WTC11 (cell line): ENCODE results near the gene LMTK2. TPM values are rescaled to one million over a fixed set of nuclear protein-coding genes. Genes with fewer than 3 reads are reported as not detected.

Experiments
- ATAC-seq: fragments of 200-7000 bp; cut with Tn5 transposase; 2 replicates; pipeline ENCODE4 v1.10.0; 2021; ENCODE audit warnings: mild to moderate bottlenecking, moderate library complexity
- CTCF ChIA-PET: fragments of 300-600 bp; sonication (Branson Sonifier 250); formaldehyde crosslinking; loops from one replicate; lab custom pipeline; 2021; ENCODE audit warnings: antibody characterized with exemption; lab: Charles Lee
- POLR2A ChIA-PET: fragments of 350-600 bp; sonication (Branson Sonifier 250); formaldehyde crosslinking; loops from one replicate; lab custom pipeline; 2021; ENCODE audit warnings: antibody characterized with exemption; lab: Charles Lee
- DNase-seq: peaks from one replicate; pipeline ENCODE4 v3.0.0; 2021; ENCODE audit warnings: low spot score
- H3K27ac Mint-ChIP-seq: 2 replicates; pipeline ENCODE4 v1.8.0; 2021; ENCODE audit warnings: mixed read lengths
- H3K27me3 Mint-ChIP-seq: 2 replicates; pipeline ENCODE4 v1.8.0; 2021; ENCODE audit warnings: low read depth, mild to moderate bottlenecking, moderate library complexity, mixed read lengths
- H3K36me3 Mint-ChIP-seq: 2 replicates; pipeline ENCODE4 v1.8.0; 2021; ENCODE audit warnings: mixed read lengths
- H3K4me1 Mint-ChIP-seq: 2 replicates; pipeline ENCODE4 v1.8.0; 2022; ENCODE audit warnings: mixed read lengths
- H3K4me3 Mint-ChIP-seq: 2 replicates; pipeline ENCODE4 v1.8.0; 2021; ENCODE audit warnings: mild to moderate bottlenecking, moderate library complexity, mixed read lengths
- H3K9me3 Mint-ChIP-seq: 2 replicates; pipeline ENCODE4 v1.8.0; 2021; ENCODE audit warnings: mixed read lengths
- CREM ChIP-seq: sonication (generic); formaldehyde crosslinking; IDR thresholded peaks from 2 replicates; pipeline ENCODE4 v1.8.1; 2022; ENCODE audit warnings: mild to moderate bottlenecking, missing genetic modification reagents, moderate library complexity
- ESRRA ChIP-seq: sonication (generic); formaldehyde crosslinking; IDR thresholded peaks from 2 replicates; pipeline ENCODE4 v1.8.1; 2022; ENCODE audit warnings: mild to moderate bottlenecking, missing genetic modification reagents, borderline replicate concordance
- ETV6 ChIP-seq: sonication (generic); formaldehyde crosslinking; IDR thresholded peaks from 2 replicates; pipeline ENCODE4 v1.8.1; 2022; ENCODE audit warnings: mild to moderate bottlenecking, missing genetic modification reagents
- FOXP1 ChIP-seq: sonication (generic); formaldehyde crosslinking; IDR thresholded peaks from 2 replicates; pipeline ENCODE4 v1.8.0; 2022; ENCODE audit warnings: missing genetic modification reagents, mild to moderate bottlenecking, moderate library complexity, borderline replicate concordance
- GRHL2 ChIP-seq: fragments of 250-450 bp; sonication (Bioruptor Pico); IDR thresholded peaks from 2 replicates; pipeline ENCODE4 v1.8.0; 2022; ENCODE audit warnings: mild to moderate bottlenecking, moderate library complexity; ENCODE audit not compliant: insufficient replicate concordance, severe bottlenecking
- JUN ChIP-seq: sonication (generic); formaldehyde crosslinking; IDR thresholded peaks from 2 replicates; pipeline ENCODE4 v1.8.0; 2023; ENCODE audit warnings: mild to moderate bottlenecking, missing genetic modification reagents
- NFATC4 ChIP-seq: fragments of 250-450 bp; sonication (Bioruptor Pico); IDR thresholded peaks from 2 replicates; pipeline ENCODE4 v1.9.0; 2021; ENCODE audit warnings: mild to moderate bottlenecking
- NR1H2 ChIP-seq: sonication (generic); formaldehyde crosslinking; IDR thresholded peaks from 2 replicates; pipeline ENCODE4 v1.9.0; 2021; ENCODE audit warnings: mild to moderate bottlenecking, moderate library complexity, missing genetic modification reagents
- NR2C2 ChIP-seq: sonication (generic); formaldehyde crosslinking; IDR thresholded peaks from 2 replicates; pipeline ENCODE4 v1.8.0; 2022; ENCODE audit warnings: mild to moderate bottlenecking, missing genetic modification reagents
- SOX15 ChIP-seq: fragments of 250-450 bp; sonication (Bioruptor Pico); IDR thresholded peaks from 2 replicates; pipeline ENCODE4 v1.9.0; 2021; ENCODE audit warnings: mild to moderate bottlenecking
- ZNF138 ChIP-seq: sonication (generic); formaldehyde crosslinking; conservative IDR thresholded peaks from 2 replicates; pipeline ENCODE4 v1.8.1; 2022; ENCODE audit warnings: mild to moderate bottlenecking, moderate library complexity, missing genetic modification reagents
- ZNF263 ChIP-seq: sonication (generic); formaldehyde crosslinking; IDR thresholded peaks from 2 replicates; pipeline ENCODE4 v1.8.1; 2022; ENCODE audit warnings: low read depth, mild to moderate bottlenecking, moderate library complexity, missing genetic modification reagents
- ZNF423 ChIP-seq: fragments of 250-450 bp; sonication (Bioruptor Pico); IDR thresholded peaks from 2 replicates; pipeline ENCODE4 v2.1.2; 2022; ENCODE audit warnings: mild to moderate bottlenecking, moderate library complexity
- total RNA-seq: library from RNA; stranded (reverse); gene quantifications from 3 replicates; pipeline ENCODE4 v1.2.3, GENCODE V29; 2021
- TF ChIP-seq, protein P1 (sequence below): fragments of 250-450 bp; sonication (Bioruptor Pico); IDR thresholded peaks from 2 replicates; pipeline ENCODE4 v1.9.0; 2021; ENCODE audit warnings: moderate library complexity, mild to moderate bottlenecking, inconsistent platforms, borderline replicate concordance
- TF ChIP-seq, protein P2 (sequence below): sonication (generic); formaldehyde crosslinking; IDR thresholded peaks from 2 replicates; pipeline ENCODE4 v1.8.1; 2022; ENCODE audit warnings: missing genetic modification reagents, borderline replicate concordance
- TF ChIP-seq, protein P3 (sequence below): sonication (generic); formaldehyde crosslinking; IDR thresholded peaks from 2 replicates; pipeline ENCODE4 v1.8.0; 2023; ENCODE audit warnings: mild to moderate bottlenecking, missing genetic modification reagents
- TF ChIP-seq, protein P4 (sequence below): sonication (generic); formaldehyde crosslinking; IDR thresholded peaks from 2 replicates; pipeline ENCODE4 v1.8.0; 2022; ENCODE audit warnings: mild to moderate bottlenecking, missing genetic modification reagents
- TF ChIP-seq, protein P5 (sequence below): sonication (generic); formaldehyde crosslinking; IDR thresholded peaks from 2 replicates; pipeline ENCODE4 v1.8.1; 2023; ENCODE audit warnings: mild to moderate bottlenecking, missing genetic modification reagents, borderline replicate concordance
- TF ChIP-seq, protein P6 (sequence below): sonication (generic); formaldehyde crosslinking; IDR thresholded peaks from 2 replicates; pipeline ENCODE4 v1.8.1; 2023; ENCODE audit warnings: mild to moderate bottlenecking, moderate library complexity, missing genetic modification reagents
- TF ChIP-seq, protein P7 (sequence below): sonication (generic); formaldehyde crosslinking; IDR thresholded peaks from 2 replicates; pipeline ENCODE4 v1.8.0; 2022; ENCODE audit warnings: mild to moderate bottlenecking, missing genetic modification reagents

The LMTK2 gene
- total RNA-seq, 1 experiment from 2014 or later: 24.3 TPM

DNA sequence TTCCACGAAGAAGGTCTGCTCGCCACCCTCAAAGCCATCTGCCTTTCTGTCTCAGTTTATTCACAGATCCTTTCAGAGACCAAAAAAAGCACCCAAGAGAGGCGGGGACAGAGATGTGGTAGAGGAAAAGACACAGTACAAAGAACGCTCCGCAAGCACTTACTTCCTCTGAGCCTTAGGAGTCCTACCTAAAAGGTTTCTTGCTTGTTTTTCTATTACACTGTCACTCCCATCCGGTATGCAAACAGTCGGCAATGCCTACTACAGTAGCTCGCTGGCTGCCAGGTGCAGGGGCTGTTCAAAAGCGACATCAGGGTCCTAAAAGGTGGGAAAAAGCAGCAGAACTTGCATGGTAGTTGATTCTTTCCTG lies 144.6 kb downstream of the LMTK2 start:
- DNase-seq (no peak), ATAC-seq (no peak)
- H3K4me1 Mint-ChIP-seq: peaks cover 23% of the 10 kb centered on the region
- ChIA-PET POLR2A (no interaction called here), CTCF (interaction anchor here (1.0 to 1.4 kb wide), 5 partner anchors 11 to 230 kb away, joined by 3 to 7 read pairs (median 3); partner anchors contain the start of gene BAIAP2L1)
- no peaks in the 10 kb centered on the region for H3K9me3 Mint-ChIP-seq
- no peaks in the 10 kb centered on the region for H3K27me3 Mint-ChIP-seq
- peak overlapping the region; percentile 96 for H3K4me3 Mint-ChIP-seq
- H3K27ac Mint-ChIP-seq: peak overlapping the region; percentile 65
- no peaks in the 10 kb centered on the region; the same call in 1 of the 2 replicates for H3K36me3 Mint-ChIP-seq
- TF ChIP-seq GRHL2 (CRISPR knock-in tag): no peak
- TF ChIP-seq, protein P1, sequence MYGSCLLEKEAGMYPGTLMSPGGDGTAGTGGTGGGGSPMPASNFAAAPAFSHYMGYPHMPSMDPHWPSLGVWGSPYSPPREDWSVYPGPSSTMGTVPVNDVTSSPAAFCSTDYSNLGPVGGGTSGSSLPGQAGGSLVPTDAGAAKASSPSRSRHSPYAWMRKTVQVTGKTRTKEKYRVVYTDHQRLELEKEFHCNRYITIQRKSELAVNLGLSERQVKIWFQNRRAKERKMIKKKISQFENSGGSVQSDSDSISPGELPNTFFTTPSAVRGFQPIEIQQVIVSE (CRISPR knock-in tag): no peak
- TF ChIP-seq, protein P2, sequence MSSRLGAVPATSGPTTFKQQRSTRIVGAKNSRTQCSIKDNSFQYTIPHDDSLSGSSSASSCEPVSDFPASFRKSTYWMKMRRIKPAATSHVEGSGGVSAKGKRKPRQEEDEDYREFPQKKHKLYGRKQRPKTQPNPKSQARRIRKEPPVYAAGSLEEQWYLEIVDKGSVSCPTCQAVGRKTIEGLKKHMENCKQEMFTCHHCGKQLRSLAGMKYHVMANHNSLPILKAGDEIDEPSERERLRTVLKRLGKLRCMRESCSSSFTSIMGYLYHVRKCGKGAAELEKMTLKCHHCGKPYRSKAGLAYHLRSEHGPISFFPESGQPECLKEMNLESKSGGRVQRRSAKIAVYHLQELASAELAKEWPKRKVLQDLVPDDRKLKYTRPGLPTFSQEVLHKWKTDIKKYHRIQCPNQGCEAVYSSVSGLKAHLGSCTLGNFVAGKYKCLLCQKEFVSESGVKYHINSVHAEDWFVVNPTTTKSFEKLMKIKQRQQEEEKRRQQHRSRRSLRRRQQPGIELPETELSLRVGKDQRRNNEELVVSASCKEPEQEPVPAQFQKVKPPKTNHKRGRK (CRISPR knock-in tag): no peak
- TF ChIP-seq, protein P3, sequence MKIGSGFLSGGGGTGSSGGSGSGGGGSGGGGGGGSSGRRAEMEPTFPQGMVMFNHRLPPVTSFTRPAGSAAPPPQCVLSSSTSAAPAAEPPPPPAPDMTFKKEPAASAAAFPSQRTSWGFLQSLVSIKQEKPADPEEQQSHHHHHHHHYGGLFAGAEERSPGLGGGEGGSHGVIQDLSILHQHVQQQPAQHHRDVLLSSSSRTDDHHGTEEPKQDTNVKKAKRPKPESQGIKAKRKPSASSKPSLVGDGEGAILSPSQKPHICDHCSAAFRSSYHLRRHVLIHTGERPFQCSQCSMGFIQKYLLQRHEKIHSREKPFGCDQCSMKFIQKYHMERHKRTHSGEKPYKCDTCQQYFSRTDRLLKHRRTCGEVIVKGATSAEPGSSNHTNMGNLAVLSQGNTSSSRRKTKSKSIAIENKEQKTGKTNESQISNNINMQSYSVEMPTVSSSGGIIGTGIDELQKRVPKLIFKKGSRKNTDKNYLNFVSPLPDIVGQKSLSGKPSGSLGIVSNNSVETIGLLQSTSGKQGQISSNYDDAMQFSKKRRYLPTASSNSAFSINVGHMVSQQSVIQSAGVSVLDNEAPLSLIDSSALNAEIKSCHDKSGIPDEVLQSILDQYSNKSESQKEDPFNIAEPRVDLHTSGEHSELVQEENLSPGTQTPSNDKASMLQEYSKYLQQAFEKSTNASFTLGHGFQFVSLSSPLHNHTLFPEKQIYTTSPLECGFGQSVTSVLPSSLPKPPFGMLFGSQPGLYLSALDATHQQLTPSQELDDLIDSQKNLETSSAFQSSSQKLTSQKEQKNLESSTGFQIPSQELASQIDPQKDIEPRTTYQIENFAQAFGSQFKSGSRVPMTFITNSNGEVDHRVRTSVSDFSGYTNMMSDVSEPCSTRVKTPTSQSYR (CRISPR knock-in tag): no peak
- no peak for TF ChIP-seq ESRRA (CRISPR knock-in tag)
- TF ChIP-seq, protein P4, sequence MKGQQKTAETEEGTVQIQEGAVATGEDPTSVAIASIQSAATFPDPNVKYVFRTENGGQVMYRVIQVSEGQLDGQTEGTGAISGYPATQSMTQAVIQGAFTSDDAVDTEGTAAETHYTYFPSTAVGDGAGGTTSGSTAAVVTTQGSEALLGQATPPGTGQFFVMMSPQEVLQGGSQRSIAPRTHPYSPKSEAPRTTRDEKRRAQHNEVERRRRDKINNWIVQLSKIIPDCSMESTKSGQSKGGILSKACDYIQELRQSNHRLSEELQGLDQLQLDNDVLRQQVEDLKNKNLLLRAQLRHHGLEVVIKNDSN (CRISPR knock-in tag): no peak
- TF ChIP-seq, protein P5, sequence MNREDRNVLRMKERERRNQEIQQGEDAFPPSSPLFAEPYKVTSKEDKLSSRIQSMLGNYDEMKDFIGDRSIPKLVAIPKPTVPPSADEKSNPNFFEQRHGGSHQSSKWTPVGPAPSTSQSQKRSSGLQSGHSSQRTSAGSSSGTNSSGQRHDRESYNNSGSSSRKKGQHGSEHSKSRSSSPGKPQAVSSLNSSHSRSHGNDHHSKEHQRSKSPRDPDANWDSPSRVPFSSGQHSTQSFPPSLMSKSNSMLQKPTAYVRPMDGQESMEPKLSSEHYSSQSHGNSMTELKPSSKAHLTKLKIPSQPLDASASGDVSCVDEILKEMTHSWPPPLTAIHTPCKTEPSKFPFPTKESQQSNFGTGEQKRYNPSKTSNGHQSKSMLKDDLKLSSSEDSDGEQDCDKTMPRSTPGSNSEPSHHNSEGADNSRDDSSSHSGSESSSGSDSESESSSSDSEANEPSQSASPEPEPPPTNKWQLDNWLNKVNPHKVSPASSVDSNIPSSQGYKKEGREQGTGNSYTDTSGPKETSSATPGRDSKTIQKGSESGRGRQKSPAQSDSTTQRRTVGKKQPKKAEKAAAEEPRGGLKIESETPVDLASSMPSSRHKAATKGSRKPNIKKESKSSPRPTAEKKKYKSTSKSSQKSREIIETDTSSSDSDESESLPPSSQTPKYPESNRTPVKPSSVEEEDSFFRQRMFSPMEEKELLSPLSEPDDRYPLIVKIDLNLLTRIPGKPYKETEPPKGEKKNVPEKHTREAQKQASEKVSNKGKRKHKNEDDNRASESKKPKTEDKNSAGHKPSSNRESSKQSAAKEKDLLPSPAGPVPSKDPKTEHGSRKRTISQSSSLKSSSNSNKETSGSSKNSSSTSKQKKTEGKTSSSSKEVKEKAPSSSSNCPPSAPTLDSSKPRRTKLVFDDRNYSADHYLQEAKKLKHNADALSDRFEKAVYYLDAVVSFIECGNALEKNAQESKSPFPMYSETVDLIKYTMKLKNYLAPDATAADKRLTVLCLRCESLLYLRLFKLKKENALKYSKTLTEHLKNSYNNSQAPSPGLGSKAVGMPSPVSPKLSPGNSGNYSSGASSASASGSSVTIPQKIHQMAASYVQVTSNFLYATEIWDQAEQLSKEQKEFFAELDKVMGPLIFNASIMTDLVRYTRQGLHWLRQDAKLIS (CRISPR knock-in tag): no peak
- TF ChIP-seq CREM (CRISPR knock-in tag): no peak
- no peak for TF ChIP-seq ZNF423 (CRISPR knock-in tag)
- no peak for TF ChIP-seq ZNF263
- TF ChIP-seq FOXP1 (CRISPR knock-in tag): no peak
- no peak for TF ChIP-seq SOX15 (CRISPR knock-in tag)
- no peak for TF ChIP-seq NR1H2 (CRISPR knock-in tag)

DNA sequence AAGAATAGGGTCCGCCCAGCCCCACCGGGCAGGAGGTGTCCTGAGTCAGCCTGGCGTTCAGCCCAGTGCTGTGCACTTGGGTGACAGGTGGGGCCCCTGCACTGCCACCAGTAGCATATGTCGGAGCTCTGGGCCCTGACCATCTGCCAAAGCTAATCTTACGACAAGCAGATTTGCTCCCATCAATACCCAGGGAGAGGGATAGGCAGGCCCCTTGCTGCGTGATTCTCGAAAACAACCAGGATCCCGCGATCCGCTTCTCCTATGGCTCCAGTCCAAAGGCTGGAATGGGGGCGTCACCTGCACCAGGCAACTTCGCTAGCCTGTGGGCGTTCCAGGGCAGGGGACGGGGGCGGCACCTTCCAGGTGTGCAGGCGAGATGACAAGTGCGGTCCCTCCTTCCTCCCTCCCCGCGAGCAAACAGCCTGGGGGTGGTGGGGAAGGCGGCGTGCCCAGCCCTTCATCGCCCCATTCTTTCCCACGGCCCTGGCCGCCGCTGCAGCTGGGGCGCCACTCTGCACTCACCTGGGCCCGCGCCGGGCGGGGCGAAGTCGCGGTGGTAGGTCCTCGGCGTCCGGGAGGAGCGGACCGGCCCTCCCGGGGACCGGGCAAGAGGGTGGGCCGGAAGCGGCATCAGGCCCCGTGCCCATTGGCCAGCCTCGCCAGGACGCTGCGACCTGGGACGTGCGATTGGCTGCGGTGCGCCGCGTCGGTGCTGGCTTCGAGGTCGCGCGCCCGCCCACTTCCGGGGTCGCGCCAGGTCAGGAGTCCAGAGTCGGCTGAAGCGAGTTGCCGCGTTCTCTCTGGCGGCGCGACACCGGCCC lies 145.2 kb downstream of the LMTK2 start, which contains the start of gene TECPR1:
Gene TECPR1 (minus strand): TSS at position 632 of the 824 bp plus-strand sequence. CDS start 6,086 bp downstream, outside the sequence.
- Mint-ChIP-seq H3K4me1 (peaks cover 23% of the 10 kb centered on the region), H3K27ac (peak within 1 kb of the TSS; percentile 87)
- ATAC-seq: peak; percentile 96
- no peak for TF ChIP-seq SOX15 (CRISPR knock-in tag)
- no peak for TF ChIP-seq NFATC4 (CRISPR knock-in tag)
- TF ChIP-seq, protein P6, sequence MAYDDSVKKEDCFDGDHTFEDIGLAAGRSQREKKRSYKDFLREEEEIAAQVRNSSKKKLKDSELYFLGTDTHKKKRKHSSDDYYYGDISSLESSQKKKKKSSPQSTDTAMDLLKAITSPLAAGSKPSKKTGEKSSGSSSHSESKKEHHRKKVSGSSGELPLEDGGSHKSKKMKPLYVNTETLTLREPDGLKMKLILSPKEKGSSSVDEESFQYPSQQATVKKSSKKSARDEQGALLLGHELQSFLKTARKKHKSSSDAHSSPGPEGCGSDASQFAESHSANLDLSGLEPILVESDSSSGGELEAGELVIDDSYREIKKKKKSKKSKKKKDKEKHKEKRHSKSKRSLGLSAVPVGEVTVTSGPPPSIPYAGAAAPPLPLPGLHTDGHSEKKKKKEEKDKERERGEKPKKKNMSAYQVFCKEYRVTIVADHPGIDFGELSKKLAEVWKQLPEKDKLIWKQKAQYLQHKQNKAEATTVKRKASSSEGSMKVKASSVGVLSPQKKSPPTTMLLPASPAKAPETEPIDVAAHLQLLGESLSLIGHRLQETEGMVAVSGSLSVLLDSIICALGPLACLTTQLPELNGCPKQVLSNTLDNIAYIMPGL (CRISPR knock-in tag): peak; percentile 79; the same call in 1 of the 2 replicates
- peak; percentile 91 for TF ChIP-seq ETV6 (CRISPR knock-in tag)
- no peak for TF ChIP-seq ZNF138 (CRISPR knock-in tag)
- TF ChIP-seq, protein P7, sequence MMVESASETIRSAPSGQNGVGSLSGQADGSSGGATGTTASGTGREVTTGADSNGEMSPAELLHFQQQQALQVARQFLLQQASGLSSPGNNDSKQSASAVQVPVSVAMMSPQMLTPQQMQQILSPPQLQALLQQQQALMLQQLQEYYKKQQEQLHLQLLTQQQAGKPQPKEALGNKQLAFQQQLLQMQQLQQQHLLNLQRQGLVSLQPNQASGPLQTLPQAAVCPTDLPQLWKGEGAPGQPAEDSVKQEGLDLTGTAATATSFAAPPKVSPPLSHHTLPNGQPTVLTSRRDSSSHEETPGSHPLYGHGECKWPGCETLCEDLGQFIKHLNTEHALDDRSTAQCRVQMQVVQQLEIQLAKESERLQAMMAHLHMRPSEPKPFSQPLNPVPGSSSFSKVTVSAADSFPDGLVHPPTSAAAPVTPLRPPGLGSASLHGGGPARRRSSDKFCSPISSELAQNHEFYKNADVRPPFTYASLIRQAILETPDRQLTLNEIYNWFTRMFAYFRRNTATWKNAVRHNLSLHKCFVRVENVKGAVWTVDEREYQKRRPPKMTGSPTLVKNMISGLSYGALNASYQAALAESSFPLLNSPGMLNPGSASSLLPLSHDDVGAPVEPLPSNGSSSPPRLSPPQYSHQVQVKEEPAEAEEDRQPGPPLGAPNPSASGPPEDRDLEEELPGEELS: peak; percentile 85
- peak; percentile 81 for TF ChIP-seq NR2C2 (CRISPR knock-in tag)
- 0 out of 2 replicates have a peak, but pooled peaks have one; percentile 38 for TF ChIP-seq JUN (CRISPR knock-in tag)

More for the DNA sequence above, 145.2 kb downstream of the LMTK2 start, which contains the start of gene TECPR1:
- H3K36me3 Mint-ChIP-seq: no peaks in the 10 kb centered on the region; the same call in 1 of the 2 replicates
- H3K4me3 Mint-ChIP-seq: peak within 1 kb of the TSS; percentile 96
- no peaks in the 10 kb centered on the region for H3K9me3 Mint-ChIP-seq
- POLR2A ChIA-PET: no interaction called here
- peak; percentile 93 for DNase-seq
- CTCF ChIA-PET: interaction anchor here (1.0 to 1.4 kb wide), 2 partner anchors 72 to 150 kb away, joined by 3 read pairs; partner anchors contain the start of gene BAIAP2L1
- no peaks in the 10 kb centered on the region for H3K27me3 Mint-ChIP-seq
